ENCODE data around the gene NAALADL2.

The NAALADL2 gene

DNA sequence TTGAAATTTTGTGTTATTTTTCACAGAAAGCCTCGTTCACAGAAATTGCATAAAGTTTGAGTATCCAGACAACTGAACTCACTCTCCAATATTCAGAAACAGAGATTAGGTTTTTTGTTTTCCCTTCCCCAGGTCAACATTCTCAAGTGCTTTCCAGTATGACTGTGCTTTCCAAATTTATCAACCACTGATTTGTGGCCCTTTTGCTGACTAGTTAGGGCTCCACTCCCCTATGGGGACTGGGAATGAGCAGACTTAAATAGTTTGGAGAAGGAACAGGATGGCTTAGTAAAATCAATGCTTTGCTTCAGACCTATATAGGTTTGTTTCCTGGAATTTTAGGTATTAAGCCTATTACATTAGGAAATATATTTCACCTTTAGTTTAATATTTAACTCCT is 38.2 kb upstream of the NAALADL2 start:
- H3K79me1 ChIP-seq (ENCODE audit: low read length) = no peaks in the 10 kb centered on the region
- DNase-seq = no peak
- no peak overlapping the region for H3K14ac ChIP-seq (ENCODE audit: low read length)
- H3K9ac ChIP-seq (ENCODE audit: low read length) = no peak overlapping the region
- H3K23ac ChIP-seq (ENCODE audit: low read length) = no peak overlapping the region
- no peaks in the 10 kb centered on the region for H3K4me1 ChIP-seq (ENCODE audit: control insufficient read depth in 1 of 2, insufficient read depth in 2 of 2, low read length in 2 of 2)
- H4K8ac ChIP-seq (ENCODE audit: low read depth, low read length) = no peak overlapping the region
- no CpG with 5 or more reads among the region's 1 CpG for WGBS (ENCODE audit: extremely low coverage, insufficient coverage, insufficient read length)
- H3K27ac ChIP-seq (ENCODE audit: low read depth, low read length) = no peak overlapping the region
- no peak overlapping the region for H2BK5ac ChIP-seq (ENCODE audit: low read depth, low read length, poor library complexity)
- H3K27me3 ChIP-seq (ENCODE audit: insufficient read depth, low read length) = no peaks in the 10 kb centered on the region
- H2AFZ ChIP-seq (ENCODE audit: insufficient read depth, low read length, poor library complexity) = no peak overlapping the region
- no peak overlapping the region for H4K12ac ChIP-seq (ENCODE audit: low read depth, low read length)
- H3K4ac ChIP-seq (ENCODE audit: low read depth, low read length) = no peak overlapping the region
- no peaks in the 10 kb centered on the region for H3K36me3 ChIP-seq (ENCODE audit: control insufficient read depth in 1 of 2, insufficient read depth in 2 of 2, low read length in 2 of 2)
- no peak overlapping the region for H3K18ac ChIP-seq (ENCODE audit: low read length)
- no peaks in the 10 kb centered on the region for H3K9me3 ChIP-seq (ENCODE audit: insufficient read depth, low read depth, low read length)
- H3K4me3 ChIP-seq (ENCODE audit: low read depth, low read length) = no peak overlapping the region
- no peak overlapping the region for H2BK120ac ChIP-seq (ENCODE audit: insufficient read depth, low read length, poor library complexity)
- no peak overlapping the region for H4K91ac ChIP-seq (ENCODE audit: low read depth, low read length)
- H3K4me2 ChIP-seq (ENCODE audit: low read length) = no peak overlapping the region
- H3K79me2 ChIP-seq (ENCODE audit: control insufficient read depth, insufficient read depth, low read length, poor library complexity) = no peaks in the 10 kb centered on the region
- no peak overlapping the region for H2BK12ac ChIP-seq (ENCODE audit: low read length)
- no peak overlapping the region for H2AK5ac ChIP-seq (ENCODE audit: low read length)

DNA sequence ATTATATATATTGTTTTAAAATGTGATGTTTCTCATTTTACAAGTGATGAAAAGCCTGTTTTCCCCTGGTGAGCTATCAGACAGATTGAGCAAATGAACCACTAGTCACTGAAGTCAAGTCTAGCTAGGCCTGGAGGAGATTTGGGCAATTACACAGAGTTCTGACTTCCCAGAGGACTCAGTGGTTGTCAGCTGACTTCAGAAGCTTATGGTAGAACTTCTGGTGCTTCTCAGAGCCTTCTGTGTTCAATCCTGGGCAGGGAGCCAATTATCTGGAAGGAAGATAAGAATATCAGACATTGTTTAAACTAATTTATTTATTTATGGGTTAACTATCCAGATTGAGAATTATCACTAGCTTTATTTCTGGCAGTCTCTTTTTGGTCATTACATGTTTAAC is 37.7 kb upstream of the NAALADL2 start:
- Histone ChIP-seq H3K9ac (ENCODE audit: low read length) (no peak overlapping the region), H3K79me1 (ENCODE audit: low read length) (no peaks in the 10 kb centered on the region), H2AK5ac (ENCODE audit: low read length) (no peak overlapping the region), H3K18ac (ENCODE audit: low read length) (no peak overlapping the region), H4K8ac (ENCODE audit: low read depth, low read length) (no peak overlapping the region), H4K91ac (ENCODE audit: low read depth, low read length) (no peak overlapping the region), H3K79me2 (ENCODE audit: control insufficient read depth, insufficient read depth, low read length, poor library complexity) (no peaks in the 10 kb centered on the region), H2BK5ac (ENCODE audit: low read depth, low read length, poor library complexity) (no peak overlapping the region), H3K4me1 (ENCODE audit: control insufficient read depth in 1 of 2, insufficient read depth in 2 of 2, low read length in 2 of 2) (no peaks in the 10 kb centered on the region), H3K27me3 (ENCODE audit: insufficient read depth, low read length) (no peaks in the 10 kb centered on the region), H2BK12ac (ENCODE audit: low read length) (no peak overlapping the region), H4K12ac (ENCODE audit: low read depth, low read length) (no peak overlapping the region), H2AFZ (ENCODE audit: insufficient read depth, low read length, poor library complexity) (no peak overlapping the region), H3K4me3 (ENCODE audit: low read depth, low read length) (no peak overlapping the region), H2BK120ac (ENCODE audit: insufficient read depth, low read length, poor library complexity) (no peak overlapping the region), H3K4me2 (ENCODE audit: low read length) (no peak overlapping the region), H3K36me3 (ENCODE audit: control insufficient read depth in 1 of 2, insufficient read depth in 2 of 2, low read length in 2 of 2) (no peaks in the 10 kb centered on the region), H3K9me3 (ENCODE audit: insufficient read depth, low read depth, low read length) (no peaks in the 10 kb centered on the region), H3K23ac (ENCODE audit: low read length) (no peak overlapping the region), H3K27ac (ENCODE audit: low read depth, low read length) (no peak overlapping the region), H3K4ac (ENCODE audit: low read depth, low read length) (no peak overlapping the region), H3K14ac (ENCODE audit: low read length) (no peak overlapping the region)
- DNase-seq = no peak

DNA sequence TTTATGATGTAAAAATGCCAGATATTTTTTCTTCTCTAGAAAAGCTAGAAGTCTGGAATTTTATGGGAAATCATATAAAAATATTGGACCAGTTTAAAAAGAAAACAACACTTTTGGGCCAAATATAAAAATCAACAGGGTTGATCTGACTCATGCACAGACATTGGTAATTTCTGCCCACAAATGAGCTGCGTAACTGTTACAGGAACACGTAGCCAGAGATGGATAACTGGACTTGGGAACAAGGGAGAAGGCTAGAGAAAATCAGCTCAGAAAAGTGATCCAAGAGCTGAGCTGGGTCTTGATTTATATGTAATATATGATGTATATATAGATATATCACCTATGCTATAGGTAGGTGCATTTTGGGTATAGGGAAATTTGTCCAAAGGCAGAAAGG is 36.8 kb upstream of the NAALADL2 start:
- Histone ChIP-seq H3K79me2 (ENCODE audit: control insufficient read depth, insufficient read depth, low read length, poor library complexity) (no peaks in the 10 kb centered on the region), H3K36me3 (ENCODE audit: control insufficient read depth in 1 of 2, insufficient read depth in 2 of 2, low read length in 2 of 2) (no peaks in the 10 kb centered on the region), H3K18ac (ENCODE audit: low read length) (no peak overlapping the region), H3K4me3 (ENCODE audit: low read depth, low read length) (no peak overlapping the region), H3K27ac (ENCODE audit: low read depth, low read length) (no peak overlapping the region), H2BK5ac (ENCODE audit: low read depth, low read length, poor library complexity) (no peak overlapping the region), H3K4me1 (ENCODE audit: control insufficient read depth in 1 of 2, insufficient read depth in 2 of 2, low read length in 2 of 2) (no peaks in the 10 kb centered on the region), H3K23ac (ENCODE audit: low read length) (no peak overlapping the region), H3K4me2 (ENCODE audit: low read length) (no peak overlapping the region), H3K14ac (ENCODE audit: low read length) (no peak overlapping the region), H3K9ac (ENCODE audit: low read length) (no peak overlapping the region), H3K4ac (ENCODE audit: low read depth, low read length) (no peak overlapping the region), H3K79me1 (ENCODE audit: low read length) (no peaks in the 10 kb centered on the region), H4K8ac (ENCODE audit: low read depth, low read length) (no peak overlapping the region), H4K12ac (ENCODE audit: low read depth, low read length) (no peak overlapping the region), H2BK12ac (ENCODE audit: low read length) (no peak overlapping the region), H4K91ac (ENCODE audit: low read depth, low read length) (no peak overlapping the region), H3K9me3 (ENCODE audit: insufficient read depth, low read depth, low read length) (no peaks in the 10 kb centered on the region), H2BK120ac (ENCODE audit: insufficient read depth, low read length, poor library complexity) (no peak overlapping the region), H3K27me3 (ENCODE audit: insufficient read depth, low read length) (no peaks in the 10 kb centered on the region), H2AFZ (ENCODE audit: insufficient read depth, low read length, poor library complexity) (no peak overlapping the region), H2AK5ac (ENCODE audit: low read length) (no peak overlapping the region)
- no CpG with 5 or more reads among the region's 2 CpGs for WGBS (ENCODE audit: extremely low coverage, insufficient coverage, insufficient read length)
- no peak for DNase-seq

DNA sequence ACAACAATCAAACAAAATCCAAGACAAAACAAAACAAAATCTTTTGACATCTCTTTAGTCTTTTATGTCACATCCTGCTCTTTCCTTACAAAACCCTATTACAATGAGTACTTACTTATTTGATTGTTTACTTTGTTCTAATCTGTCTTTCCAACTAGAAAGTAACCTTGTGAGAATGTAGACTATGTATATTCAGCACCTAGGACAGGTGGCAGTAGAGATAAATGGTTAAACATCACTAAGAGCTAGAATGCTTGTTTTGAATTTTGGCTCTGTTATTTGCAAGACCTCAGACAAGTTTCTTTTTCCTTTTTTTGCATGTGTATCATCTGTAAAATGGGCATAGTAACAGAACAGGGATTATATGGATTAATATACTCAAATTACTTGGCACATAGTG is 33.1 kb upstream of the NAALADL2 start:
- Histone ChIP-seq H3K4ac (ENCODE audit: low read depth, low read length) (no peak overlapping the region), H4K8ac (ENCODE audit: low read depth, low read length) (no peak overlapping the region), H4K91ac (ENCODE audit: low read depth, low read length) (no peak overlapping the region), H3K9ac (ENCODE audit: low read length) (no peak overlapping the region), H2BK12ac (ENCODE audit: low read length) (no peak overlapping the region), H3K14ac (ENCODE audit: low read length) (no peak overlapping the region), H3K4me2 (ENCODE audit: low read length) (no peak overlapping the region), H3K9me3 (ENCODE audit: insufficient read depth, low read depth, low read length) (no peaks in the 10 kb centered on the region), H3K23ac (ENCODE audit: low read length) (no peak overlapping the region), H3K36me3 (ENCODE audit: control insufficient read depth in 1 of 2, insufficient read depth in 2 of 2, low read length in 2 of 2) (no peaks in the 10 kb centered on the region), H3K4me1 (ENCODE audit: control insufficient read depth in 1 of 2, insufficient read depth in 2 of 2, low read length in 2 of 2) (no peaks in the 10 kb centered on the region), H2BK120ac (ENCODE audit: insufficient read depth, low read length, poor library complexity) (no peak overlapping the region), H3K79me1 (ENCODE audit: low read length) (no peaks in the 10 kb centered on the region), H3K4me3 (ENCODE audit: low read depth, low read length) (no peak overlapping the region), H3K79me2 (ENCODE audit: control insufficient read depth, insufficient read depth, low read length, poor library complexity) (no peaks in the 10 kb centered on the region), H3K27me3 (ENCODE audit: insufficient read depth, low read length) (no peaks in the 10 kb centered on the region), H2BK5ac (ENCODE audit: low read depth, low read length, poor library complexity) (no peak overlapping the region), H2AFZ (ENCODE audit: insufficient read depth, low read length, poor library complexity) (no peak overlapping the region), H4K12ac (ENCODE audit: low read depth, low read length) (no peak overlapping the region), H3K27ac (ENCODE audit: low read depth, low read length) (no peak overlapping the region), H2AK5ac (ENCODE audit: low read length) (no peak overlapping the region), H3K18ac (ENCODE audit: low read length) (no peak overlapping the region)
- no peak for DNase-seq

DNA sequence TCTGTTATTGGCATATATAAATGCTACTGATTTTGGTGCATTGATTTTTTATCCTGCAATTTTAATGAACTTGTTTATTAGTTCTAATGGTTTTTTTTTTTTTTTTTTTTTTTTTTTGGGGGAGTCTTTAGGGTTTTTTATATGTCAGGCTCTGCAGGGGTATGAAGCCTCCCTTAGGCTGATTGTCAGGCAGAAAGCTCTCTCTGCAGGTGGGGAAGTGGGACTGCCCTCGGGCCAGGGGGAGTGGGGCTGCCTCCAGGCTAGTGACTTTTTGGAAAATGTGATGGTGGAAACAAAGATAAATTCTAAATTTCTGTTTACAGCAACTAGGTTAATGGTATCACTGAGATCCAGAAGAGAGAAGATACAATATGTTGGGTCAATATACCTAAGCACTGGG is 14.4 kb upstream of the NAALADL2 start:
- Histone ChIP-seq H3K79me2 (ENCODE audit: control insufficient read depth, insufficient read depth, low read length, poor library complexity) (no peaks in the 10 kb centered on the region), H3K9me3 (ENCODE audit: insufficient read depth, low read depth, low read length) (no peaks in the 10 kb centered on the region), H4K8ac (ENCODE audit: low read depth, low read length) (no peak overlapping the region), H3K27me3 (ENCODE audit: insufficient read depth, low read length) (no peaks in the 10 kb centered on the region), H4K91ac (ENCODE audit: low read depth, low read length) (no peak overlapping the region), H3K36me3 (ENCODE audit: control insufficient read depth in 1 of 2, insufficient read depth in 2 of 2, low read length in 2 of 2) (no peaks in the 10 kb centered on the region), H3K27ac (ENCODE audit: low read depth, low read length) (no peak overlapping the region), H2BK12ac (ENCODE audit: low read length) (no peak overlapping the region), H3K23ac (ENCODE audit: low read length) (no peak overlapping the region), H3K79me1 (ENCODE audit: low read length) (no peaks in the 10 kb centered on the region), H3K18ac (ENCODE audit: low read length) (no peak overlapping the region), H2AFZ (ENCODE audit: insufficient read depth, low read length, poor library complexity) (no peak overlapping the region), H3K4ac (ENCODE audit: low read depth, low read length) (no peak overlapping the region), H4K12ac (ENCODE audit: low read depth, low read length) (no peak overlapping the region), H3K4me3 (ENCODE audit: low read depth, low read length) (no peak overlapping the region), H2AK5ac (ENCODE audit: low read length) (no peak overlapping the region), H2BK120ac (ENCODE audit: insufficient read depth, low read length, poor library complexity) (no peak overlapping the region), H3K9ac (ENCODE audit: low read length) (no peak overlapping the region), H3K4me2 (ENCODE audit: low read length) (no peak overlapping the region), H3K4me1 (ENCODE audit: control insufficient read depth in 1 of 2, insufficient read depth in 2 of 2, low read length in 2 of 2) (no peaks in the 10 kb centered on the region), H2BK5ac (ENCODE audit: low read depth, low read length, poor library complexity) (no peak overlapping the region), H3K14ac (ENCODE audit: low read length) (no peak overlapping the region)
- WGBS (ENCODE audit: extremely low coverage, insufficient coverage, insufficient read length) = no CpG with 5 or more reads among the region's 1 CpG
- DNase-seq = no peak

Measured in trophoblast cell (in vitro differentiated cells and primary cell).